ENCODE measurements around the gene DSC2. TPM values are rescaled to one million over a fixed set of nuclear protein-coding genes. Genes with fewer than 3 reads are reported as not detected.
"Not testable (repeated sequence)": the region's sequence is repeated elsewhere in the genome, so short reads cannot be mapped to it uniquely, and the experiment has no call there.

Gene DSC2
- total RNA-seq, 2 experiments from 2014 or later, result not detected

GRCh38 chr18:31134988-31135529 lies 32.8 kb upstream of the DSC2 start:
- POLR2A ChIA-PET, result no interaction called here
- Histone ChIP-seq H3K79me2 (ENCODE audit: insufficient read depth, low read depth, low read length) (no peaks in the 10 kb centered on the region), H2AFZ (ENCODE audit: low read length) (no peak overlapping the region), H3K4me2 (ENCODE audit: low read length) (no peak overlapping the region), H3K27ac (ENCODE audit: low read depth, low read length, poor library complexity, severe bottlenecking) (no peak overlapping the region), H3K36me3 (ENCODE audit: insufficient read depth, low read length) (no peaks in the 10 kb centered on the region), H3K9me3 (ENCODE audit: low read length) (no peaks in the 10 kb centered on the region), H3K4me3 (ENCODE audit: low read depth, low read length, poor library complexity, severe bottlenecking) (no peak overlapping the region), H3K9me2 (ENCODE audit: insufficient read depth, low read length) (no peaks in the 10 kb centered on the region), H4K20me1 (ENCODE audit: insufficient read depth, low read length) (no peaks in the 10 kb centered on the region), H3K4me1 (ENCODE audit: insufficient read depth, low read length, poor library complexity, severe bottlenecking) (no peaks in the 10 kb centered on the region)
- CTCF ChIA-PET (ENCODE audit: unreplicated experiment), result no interaction called here
- intact Hi-C loops (cut with micrococcal nuclease; ENCODE audit: unreplicated experiment), result no loop called here
- BruUV-seq (replicated peaks), result no TSS peak
- DNase-seq (ENCODE audit: low spot score), result no peak
- TF ChIP-seq EZH2phosphoT487 (IDR thresholded peaks at IDR 0.05; ENCODE audit: borderline replicate concordance, low read depth, low read length) (no peak), CTCF (conservative IDR thresholded peaks at IDR 0.05; ENCODE audit: low read length) (no peak)

- no peaks in the 10 kb centered on the region for H3K9me3 ChIP-seq (ENCODE audit: low read length)
- no peak overlapping the region for H3K4me3 ChIP-seq (ENCODE audit: low read depth, low read length, poor library complexity, severe bottlenecking)
- no TSS peak for BruUV-seq (replicated peaks)
- H3K27ac ChIP-seq (ENCODE audit: low read depth, low read length, poor library complexity, severe bottlenecking), result no peak overlapping the region
- POLR2A ChIA-PET, result interaction anchor here (0.7 kb wide), 1 partner anchor 9 kb away, joined by 3 read pairs; no protein-coding TSS in a partner anchor
- CTCF ChIA-PET (ENCODE audit: unreplicated experiment), result no interaction called here
- TF ChIP-seq EZH2phosphoT487 (IDR thresholded peaks at IDR 0.05; ENCODE audit: borderline replicate concordance, low read depth, low read length) (no peak), CTCF (conservative IDR thresholded peaks at IDR 0.05; ENCODE audit: low read length) (no peak)
- no peaks in the 10 kb centered on the region for H3K79me2 ChIP-seq (ENCODE audit: insufficient read depth, low read depth, low read length)
- no peak overlapping the region for H2AFZ ChIP-seq (ENCODE audit: low read length)
- H3K36me3 ChIP-seq (ENCODE audit: insufficient read depth, low read length), result no peaks in the 10 kb centered on the region
- intact Hi-C loops (cut with micrococcal nuclease; ENCODE audit: unreplicated experiment), result no loop called here
- DNase-seq (ENCODE audit: low spot score), result no peak
- H3K9me2 ChIP-seq (ENCODE audit: insufficient read depth, low read length), result no peaks in the 10 kb centered on the region
- H4K20me1 ChIP-seq (ENCODE audit: insufficient read depth, low read length), result no peaks in the 10 kb centered on the region
- no peaks in the 10 kb centered on the region for H3K4me1 ChIP-seq (ENCODE audit: insufficient read depth, low read length, poor library complexity, severe bottlenecking)
- H3K4me2 ChIP-seq (ENCODE audit: low read length), result no peak overlapping the region
Measured at GRCh38 chr18:31129398-31130115, 27.3 kb upstream of the DSC2 start.

- intact Hi-C loops (cut with micrococcal nuclease; ENCODE audit: unreplicated experiment), result no loop called here
- H3K79me2 ChIP-seq (ENCODE audit: insufficient read depth, low read depth, low read length), result no peaks in the 10 kb centered on the region
- H2AFZ ChIP-seq (ENCODE audit: low read length), result no peak overlapping the region
- H3K36me3 ChIP-seq (ENCODE audit: insufficient read depth, low read length), result no peaks in the 10 kb centered on the region
- no peak overlapping the region for H3K4me2 ChIP-seq (ENCODE audit: low read length)
- no peak for DNase-seq (ENCODE audit: low spot score)
- H3K27ac ChIP-seq (ENCODE audit: low read depth, low read length, poor library complexity, severe bottlenecking), result no peak overlapping the region
- H3K9me2 ChIP-seq (ENCODE audit: insufficient read depth, low read length), result no peaks in the 10 kb centered on the region
- H3K9me3 ChIP-seq (ENCODE audit: low read length), result no peaks in the 10 kb centered on the region
- TF ChIP-seq EZH2phosphoT487 (IDR thresholded peaks at IDR 0.05; ENCODE audit: borderline replicate concordance, low read depth, low read length), result no peak
- no peak for TF ChIP-seq CTCF (conservative IDR thresholded peaks at IDR 0.05; ENCODE audit: low read length)
- no peak overlapping the region for H3K4me3 ChIP-seq (ENCODE audit: low read depth, low read length, poor library complexity, severe bottlenecking)
- CTCF ChIA-PET (ENCODE audit: unreplicated experiment), result no interaction called here
- no peaks in the 10 kb centered on the region for H4K20me1 ChIP-seq (ENCODE audit: insufficient read depth, low read length)
- no peaks in the 10 kb centered on the region for H3K4me1 ChIP-seq (ENCODE audit: insufficient read depth, low read length, poor library complexity, severe bottlenecking)
- BruUV-seq (replicated peaks), result no TSS peak
- POLR2A ChIA-PET, result no interaction called here
Measured at GRCh38 chr18:31125878-31126277, 23.7 kb upstream of the DSC2 start.

DNA sequence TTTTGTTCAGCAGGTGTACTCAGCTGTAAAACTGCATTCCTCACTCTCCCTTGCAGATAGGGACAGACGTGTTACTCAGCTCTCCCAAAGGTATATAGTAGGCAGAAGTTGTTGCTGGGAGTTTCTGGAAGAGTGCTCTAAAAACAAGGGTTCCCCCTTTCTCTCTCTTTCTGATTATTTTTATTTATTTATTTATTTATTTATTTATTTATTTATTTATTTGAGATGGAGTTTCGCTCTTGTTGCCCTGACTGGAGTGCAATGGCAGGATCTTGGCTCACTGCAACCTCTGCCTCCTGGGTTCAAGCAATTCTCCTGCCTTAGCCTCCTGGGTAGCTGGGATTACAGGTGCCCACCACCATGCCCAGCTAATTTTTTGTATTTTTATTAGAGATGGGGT lies 20.9 kb upstream of the DSC2 start:
- H2AFZ ChIP-seq (ENCODE audit: low read length); H3K36me3 ChIP-seq (ENCODE audit: insufficient read depth, low read length); H3K9me3 ChIP-seq (ENCODE audit: low read length); H4K20me1 ChIP-seq (ENCODE audit: insufficient read depth, low read length); H3K9me2 ChIP-seq (ENCODE audit: insufficient read depth, low read length); DNase-seq (ENCODE audit: low spot score); BruUV-seq (replicated peaks); H3K4me1 ChIP-seq (ENCODE audit: insufficient read depth, low read length, poor library complexity, severe bottlenecking); POLR2A ChIA-PET; H3K27ac ChIP-seq (ENCODE audit: low read depth, low read length, poor library complexity, severe bottlenecking); H3K79me2 ChIP-seq (ENCODE audit: insufficient read depth, low read depth, low read length); H3K4me3 ChIP-seq (ENCODE audit: low read depth, low read length, poor library complexity, severe bottlenecking); intact Hi-C loops (cut with micrococcal nuclease; ENCODE audit: unreplicated experiment); CTCF ChIA-PET (ENCODE audit: unreplicated experiment); H3K4me2 ChIP-seq (ENCODE audit: low read length): not testable (repeated sequence)

Measured in OCI-LY7 (cell line).